ENCODE results near the gene PKD1. TPM values are rescaled to one million over a fixed set of nuclear protein-coding genes. Genes with fewer than 3 reads are reported as not detected.
"Not testable (repeated sequence)": the region's sequence is repeated elsewhere in the genome, so short reads cannot be mapped to it uniquely, and the experiment has no call there.

PKD1 gene
- total RNA-seq, 1 experiment from 2014 or later, result 83.5 TPM

DNA sequence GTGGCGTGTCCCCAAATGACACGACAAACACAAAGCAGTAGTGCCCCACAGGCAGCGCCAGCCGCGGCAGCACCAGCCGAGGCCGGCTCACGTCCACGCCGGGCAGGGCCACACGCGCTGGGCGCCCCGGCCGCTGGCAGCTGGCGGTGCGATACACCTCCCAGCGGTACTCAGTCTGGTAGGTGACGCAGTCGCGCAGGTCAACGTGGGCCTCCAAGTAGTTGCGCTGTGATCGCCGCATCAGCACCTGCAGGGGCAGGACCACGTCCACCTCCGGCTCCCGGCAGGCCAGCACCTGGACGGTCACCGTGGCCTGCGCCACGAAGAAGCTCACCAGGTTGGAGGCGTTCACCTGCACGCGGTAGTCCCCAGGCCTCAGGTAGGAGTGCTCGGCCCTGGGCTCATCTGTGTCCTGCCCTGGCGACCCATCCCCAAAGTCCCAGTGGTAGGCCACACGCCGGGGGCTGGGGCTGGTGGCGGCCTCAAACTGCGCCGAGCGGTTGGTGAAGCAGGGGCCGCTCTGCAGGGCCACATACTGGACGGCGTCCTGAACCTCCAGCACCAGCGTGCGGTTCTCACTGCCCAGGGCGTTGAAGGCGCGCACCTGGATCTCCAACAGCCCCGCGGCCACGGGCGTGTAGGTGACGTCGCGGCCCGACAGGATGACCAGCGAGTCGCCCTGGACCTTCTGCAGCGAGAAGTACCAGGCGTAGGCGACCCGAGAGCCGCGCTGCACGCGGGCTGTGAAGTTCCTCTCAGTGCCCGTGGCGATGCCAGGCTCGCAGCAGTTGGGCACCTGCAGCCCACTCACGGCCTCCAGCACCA is 27.0 kb downstream of the PKD1 start:
- DNase-seq (ENCODE audit: low read depth), result not testable (repeated sequence)

DNA sequence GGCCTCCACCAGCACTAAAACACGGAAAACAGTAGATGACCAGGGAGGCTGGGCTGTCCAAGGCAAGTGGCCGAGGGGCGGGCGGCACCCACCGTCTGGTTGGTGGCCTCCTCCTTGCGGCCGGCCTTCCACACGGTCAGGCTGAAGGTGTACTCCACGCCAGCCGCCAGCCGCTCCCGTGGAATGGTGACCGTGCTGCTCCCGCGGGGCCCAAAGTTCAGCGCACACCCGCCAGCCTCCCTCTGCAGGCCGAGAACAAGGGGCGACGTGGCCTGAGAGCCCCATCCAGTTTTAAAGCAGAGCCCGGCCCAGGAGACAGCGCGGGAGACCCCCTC is 27.9 kb downstream of the PKD1 start:
- not testable (repeated sequence) for DNase-seq (ENCODE audit: low read depth)

DNA sequence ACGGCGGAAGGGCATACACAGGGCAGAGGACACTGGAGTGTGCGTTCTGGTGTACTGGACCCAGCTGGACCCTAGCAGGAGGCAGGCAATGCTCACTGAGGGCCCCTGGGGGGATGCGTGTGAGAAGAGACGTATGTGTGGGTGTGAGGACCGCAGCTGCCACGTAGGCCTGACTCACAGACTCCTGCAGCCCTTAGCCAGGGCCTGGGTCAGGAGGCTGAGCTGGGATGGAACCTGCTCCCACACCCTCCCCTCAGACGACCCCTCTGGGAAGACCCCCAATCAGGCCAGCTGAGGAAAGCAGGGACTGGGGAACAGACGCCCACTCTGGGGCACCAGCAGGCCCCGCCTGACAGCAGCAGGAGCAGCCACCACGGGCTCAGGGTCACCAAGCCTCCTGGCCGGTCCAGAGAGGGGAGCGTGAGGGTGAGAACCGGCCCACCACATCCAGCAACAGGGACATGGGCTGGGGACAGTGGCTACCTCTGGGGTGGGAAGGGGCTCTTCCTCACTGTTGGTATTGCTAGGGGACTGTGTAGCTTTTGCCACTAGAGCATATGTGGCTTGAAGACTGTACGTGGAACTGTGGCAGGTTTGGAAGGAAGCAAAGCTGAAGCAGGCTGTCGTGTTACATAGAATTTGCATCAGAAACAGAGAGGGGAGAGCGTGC is 28.4 kb downstream of the PKD1 start:
- peak; percentile 93 for DNase-seq (ENCODE audit: low read depth)

DNA sequence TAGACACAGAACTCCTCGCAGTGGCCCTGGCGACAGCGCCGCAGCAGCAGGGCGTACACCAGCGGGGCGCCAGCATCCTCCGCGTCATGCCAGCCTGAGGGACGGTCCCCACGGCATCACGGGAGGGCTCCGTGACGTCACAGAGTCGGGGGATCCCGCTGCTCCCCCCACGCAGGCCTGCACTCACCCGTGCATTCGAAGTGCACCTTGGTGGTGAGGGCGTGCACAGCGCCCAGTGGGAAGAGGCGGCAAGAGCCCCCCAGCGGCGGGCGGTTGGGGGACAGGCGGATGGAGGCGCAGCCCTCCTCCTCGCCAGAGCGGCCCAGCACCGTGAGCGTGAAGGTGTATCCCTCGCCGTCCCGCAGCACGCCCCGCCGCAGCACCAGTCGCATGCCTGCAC is 29.5 kb downstream of the PKD1 start:
- DNase-seq (ENCODE audit: low read depth), result not testable (repeated sequence)

DNA sequence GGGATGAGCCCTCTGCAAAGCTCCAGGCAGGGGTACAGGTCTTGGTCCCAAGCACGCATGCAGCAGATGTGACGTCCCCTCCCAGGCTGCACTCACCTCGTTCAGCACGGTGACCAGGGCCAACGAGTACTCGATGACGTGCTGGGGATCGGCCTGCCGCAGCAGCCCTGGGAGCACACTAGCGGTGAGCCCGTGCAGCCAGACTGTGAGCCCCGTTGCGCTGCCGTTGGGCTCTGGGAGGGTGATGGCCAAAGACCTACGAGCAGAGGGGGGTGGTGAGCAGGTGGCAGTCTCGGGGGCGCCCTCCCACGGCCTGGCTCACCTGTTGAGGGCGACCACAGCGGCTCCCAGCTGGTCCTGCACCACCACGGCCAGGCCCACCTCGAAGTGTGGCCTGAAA is 29.9 kb downstream of the PKD1 start:
- DNase-seq (ENCODE audit: low read depth), result not testable (repeated sequence)

DNA sequence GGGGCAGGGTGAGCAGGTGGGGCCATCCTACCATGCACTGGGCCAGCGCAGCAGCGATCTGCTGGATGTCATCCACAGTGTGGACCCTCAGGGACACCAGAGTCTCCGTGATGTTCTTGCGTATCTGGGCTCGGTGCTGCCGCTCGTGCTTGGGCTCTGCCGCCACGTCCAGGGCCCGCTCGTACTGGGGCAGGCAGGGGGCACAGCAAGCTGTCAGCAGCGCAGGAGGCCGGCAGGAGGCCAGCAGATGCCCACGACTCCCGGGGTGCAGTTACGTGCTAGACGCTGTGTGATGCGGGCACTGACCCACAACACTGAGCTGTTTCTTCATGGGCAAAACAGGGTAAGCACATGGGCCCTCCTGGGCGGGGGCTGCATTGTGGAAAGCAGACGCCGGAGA is 30.4 kb downstream of the PKD1 start:
- DNase-seq (ENCODE audit: low read depth), result not testable (repeated sequence)

DNA sequence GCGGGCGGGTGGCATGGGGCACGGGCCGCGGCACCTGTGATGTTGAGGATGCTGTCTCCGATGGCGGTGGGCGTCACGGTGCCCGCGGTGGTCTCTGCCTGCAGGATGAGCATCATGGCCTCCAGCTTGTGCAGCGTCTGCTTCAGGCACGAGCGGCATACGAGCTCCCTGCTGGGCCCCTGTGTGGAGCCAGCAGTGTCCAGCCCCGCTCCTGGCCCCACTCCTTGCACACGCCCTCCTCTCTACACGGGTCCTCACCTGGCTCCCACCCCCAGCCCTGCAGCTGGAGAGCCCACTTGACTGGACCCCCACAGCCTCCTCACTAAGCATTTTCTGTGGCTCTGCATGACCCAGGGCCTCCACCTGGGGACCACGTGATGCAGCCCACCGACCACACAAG is 31.2 kb downstream of the PKD1 start:
- not testable (repeated sequence) for DNase-seq (ENCODE audit: low read depth)

DNA sequence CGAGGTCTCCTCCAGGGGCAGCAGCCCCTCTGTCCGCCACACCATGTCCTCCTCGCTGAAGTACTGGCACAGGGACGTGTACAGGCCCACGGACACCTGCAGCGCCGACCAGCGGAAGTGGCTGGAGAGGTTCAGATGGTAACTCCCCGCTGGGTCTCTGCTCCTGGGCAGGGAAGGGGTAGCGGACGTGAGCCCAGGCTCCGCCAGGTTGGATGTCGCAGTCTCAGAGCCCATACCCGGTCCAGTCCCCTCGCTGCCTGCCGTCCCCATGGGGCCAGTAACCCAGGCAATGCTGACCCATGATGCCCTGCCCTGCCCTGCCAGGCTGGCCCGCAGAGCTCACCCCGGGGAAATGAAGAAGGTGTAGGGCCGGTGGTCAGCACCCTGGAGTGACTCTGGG is 33.2 kb downstream of the PKD1 start:
- no peak for DNase-seq (ENCODE audit: low read depth)

DNA sequence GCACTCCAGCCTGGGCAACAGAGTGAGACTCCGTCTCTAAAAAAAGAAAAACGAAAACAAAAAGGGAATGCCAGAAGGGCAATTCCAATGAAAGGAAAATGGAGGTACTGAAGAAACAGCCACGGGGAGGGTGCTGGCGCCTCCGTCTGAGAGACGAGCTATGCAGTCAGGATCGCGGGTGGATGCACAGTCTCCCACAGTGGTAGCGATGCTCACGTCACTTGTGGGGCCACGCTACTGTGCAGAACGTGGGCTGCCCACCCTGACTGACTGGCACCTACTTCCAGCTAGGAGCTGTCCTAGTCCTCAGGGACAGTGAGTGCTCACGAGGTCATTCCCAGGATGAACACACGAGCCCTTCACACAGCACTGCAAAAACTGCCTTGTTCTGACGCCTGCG is 34.1 kb downstream of the PKD1 start:
- DNase-seq (ENCODE audit: low read depth), result not testable (repeated sequence)

DNA sequence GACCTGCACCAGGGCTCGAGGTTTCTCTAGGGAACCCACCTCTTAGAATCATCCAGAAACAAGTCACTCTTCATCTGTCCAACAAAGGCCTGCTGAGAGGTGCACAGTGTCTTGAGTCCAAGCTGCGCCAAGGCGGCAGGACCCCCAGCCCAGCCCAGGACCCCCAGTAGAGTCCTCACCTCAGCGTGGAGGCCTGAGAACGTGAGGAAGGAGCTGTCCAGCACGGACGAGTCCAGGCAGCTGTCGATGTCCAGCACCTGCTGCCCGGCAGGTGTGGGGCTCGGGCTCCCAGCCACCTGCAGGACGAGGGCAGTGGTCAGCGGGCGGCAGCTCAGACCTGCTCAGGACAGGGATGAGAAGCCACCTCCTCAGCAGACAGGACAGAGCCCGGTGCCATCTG is 38.0 kb downstream of the PKD1 start:
- not testable (repeated sequence) for DNase-seq (ENCODE audit: low read depth)

DNA sequence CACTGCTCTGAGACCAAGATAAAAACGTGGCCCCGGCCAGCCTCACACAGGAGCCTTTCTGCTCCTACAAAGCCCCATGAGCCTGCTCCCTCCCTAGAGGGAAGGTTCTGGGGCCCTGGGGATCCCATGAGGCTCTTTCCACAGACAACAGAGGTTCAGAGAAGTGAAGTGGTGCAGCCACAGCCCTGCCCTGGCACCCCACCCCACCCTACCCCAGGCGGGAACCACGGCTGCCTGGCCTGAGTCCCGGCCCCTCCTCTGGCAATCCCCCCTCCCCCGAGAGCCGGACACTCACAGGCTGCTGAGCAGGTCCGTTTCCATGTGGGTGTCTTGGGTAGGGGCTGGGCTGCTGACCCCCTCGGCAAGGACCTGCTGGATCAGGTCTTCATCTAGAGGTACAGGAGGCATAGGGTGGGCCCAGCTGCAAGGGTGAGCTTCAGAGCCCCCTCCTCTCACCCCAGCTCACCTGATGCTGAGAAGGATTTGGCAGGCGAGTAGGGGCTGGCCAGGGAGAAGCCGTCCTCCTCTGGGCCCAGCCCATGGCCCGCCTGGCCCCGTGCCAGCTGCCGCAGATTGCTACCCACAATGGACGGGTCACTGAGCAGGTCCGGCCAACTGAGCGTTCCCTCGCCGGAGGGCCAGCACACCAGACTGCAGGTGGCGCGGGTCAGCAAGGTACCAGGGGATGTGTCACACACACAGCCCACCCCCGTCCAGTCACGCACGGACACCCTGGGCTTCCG is 38.7 kb downstream of the PKD1 start:
- no peak for DNase-seq (ENCODE audit: low read depth)

DNA sequence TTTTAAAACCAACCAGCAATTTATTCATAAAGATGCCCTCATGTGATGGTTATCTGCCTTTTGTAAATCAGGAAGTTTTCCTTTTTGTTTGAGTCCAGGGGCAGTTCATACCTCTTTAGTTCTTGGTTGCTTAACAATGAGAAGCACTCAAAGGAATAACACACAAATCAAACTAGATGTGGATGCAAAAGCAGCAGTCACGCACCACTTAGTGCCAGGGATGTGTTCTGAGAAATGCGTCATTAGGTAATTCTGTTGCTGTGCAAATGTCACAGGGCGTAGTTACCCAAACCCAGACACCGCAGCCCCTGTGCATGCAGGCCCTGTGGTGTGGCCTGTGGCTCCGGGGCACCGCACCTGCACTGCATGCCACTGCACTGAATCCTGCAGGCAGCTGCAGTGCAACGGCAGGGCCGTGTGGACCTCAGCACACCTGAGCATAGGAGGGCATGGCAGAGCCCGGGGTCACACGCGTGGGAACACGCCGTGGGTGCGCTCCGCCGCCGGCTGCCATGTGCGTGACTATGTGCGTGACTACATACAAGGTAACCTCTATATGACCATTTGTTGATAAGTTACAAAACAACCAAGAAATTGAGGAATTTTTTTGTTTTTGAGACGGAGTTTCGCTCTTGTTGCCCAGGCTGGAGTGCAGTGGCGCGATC is 39.6 kb downstream of the PKD1 start:
- no peak for DNase-seq (ENCODE audit: low read depth)

DNA sequence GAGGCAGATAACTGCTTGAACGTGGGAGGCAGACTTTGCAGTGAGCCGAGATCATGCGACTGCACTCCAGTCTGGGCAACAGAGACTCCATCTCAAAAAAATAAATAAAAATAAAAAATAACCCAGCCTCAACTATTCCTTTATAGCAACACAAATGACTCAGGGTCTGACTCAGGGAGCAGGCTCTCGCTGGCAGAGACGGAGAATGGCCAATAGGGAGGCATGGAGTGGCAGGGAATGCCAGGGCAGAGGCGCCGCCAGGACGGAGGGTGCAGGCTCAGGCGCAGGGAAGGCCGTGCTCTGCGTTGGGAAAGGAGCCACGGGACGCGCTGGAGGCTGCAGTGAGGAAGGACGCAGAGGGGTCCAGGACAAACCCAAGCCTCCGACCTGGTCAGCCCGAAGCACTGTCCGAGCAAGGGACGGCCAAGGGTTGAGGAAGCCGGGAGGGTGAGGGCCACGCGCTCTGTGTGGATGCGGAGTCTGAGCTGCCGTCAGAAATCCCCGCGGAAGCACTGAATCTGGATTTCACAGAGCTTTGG is 40.3 kb downstream of the PKD1 start:
- peak; percentile 69 for DNase-seq (ENCODE audit: low read depth)

DNA sequence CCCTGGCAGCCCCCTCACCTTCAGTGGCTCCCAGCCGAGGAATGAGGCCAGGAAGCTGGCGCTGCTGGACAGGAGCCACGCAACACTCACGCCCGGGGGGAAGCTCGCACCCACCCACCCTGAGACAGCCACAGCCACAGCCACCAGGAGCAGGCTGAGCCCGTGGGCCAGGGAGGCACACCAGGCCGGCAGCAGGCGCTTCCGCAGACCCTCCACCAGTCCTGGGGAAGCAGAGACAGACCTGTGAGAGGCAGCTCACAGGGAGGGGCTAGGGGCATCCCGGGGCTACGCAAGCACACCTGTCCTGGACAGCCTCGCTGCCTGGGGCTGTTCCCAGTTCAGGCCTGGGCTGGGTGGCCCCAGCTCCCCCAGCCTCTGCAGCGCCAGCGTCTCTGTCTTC is 41.9 kb downstream of the PKD1 start:
- no peak for DNase-seq (ENCODE audit: low read depth)

DNA sequence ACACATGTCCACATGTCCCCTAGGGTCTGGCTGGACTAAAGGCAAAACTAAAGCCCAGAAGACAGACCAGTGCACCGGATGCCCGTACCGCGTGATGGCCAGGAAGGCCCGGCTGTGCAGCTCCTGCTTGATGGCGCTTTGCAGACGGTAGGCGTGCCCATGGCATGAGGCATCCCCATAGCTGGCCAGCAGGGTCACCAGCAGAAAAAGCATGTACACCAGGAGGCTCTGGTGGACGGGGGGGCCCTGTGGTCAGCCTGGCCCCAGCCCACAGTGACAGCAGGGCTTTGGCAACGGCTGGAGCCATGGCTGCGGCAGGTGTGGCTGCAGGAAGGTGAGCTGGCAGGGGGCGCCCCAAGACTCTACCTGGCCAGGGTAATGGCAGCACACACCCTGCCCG is 42.8 kb downstream of the PKD1 start:
- no peak for DNase-seq (ENCODE audit: low read depth)

DNA sequence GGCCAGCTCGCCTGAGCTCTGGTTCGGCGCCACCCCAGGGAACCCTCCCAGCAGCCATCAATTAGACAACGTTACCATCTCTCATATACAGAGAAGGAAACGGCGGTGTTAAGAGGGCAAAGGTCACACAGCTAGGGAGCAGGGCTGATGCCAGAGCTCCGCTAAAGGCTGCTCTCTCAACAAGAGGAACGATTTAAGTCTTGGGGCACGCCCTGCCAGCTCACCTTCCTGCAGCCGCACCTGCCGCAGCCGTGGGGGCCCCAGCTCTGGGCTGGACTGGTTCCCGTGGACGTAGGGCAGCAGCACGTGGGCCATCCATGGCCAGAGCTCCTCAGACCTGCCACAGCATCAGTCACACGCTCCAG is 43.5 kb downstream of the PKD1 start:
- no peak for DNase-seq (ENCODE audit: low read depth)

DNA sequence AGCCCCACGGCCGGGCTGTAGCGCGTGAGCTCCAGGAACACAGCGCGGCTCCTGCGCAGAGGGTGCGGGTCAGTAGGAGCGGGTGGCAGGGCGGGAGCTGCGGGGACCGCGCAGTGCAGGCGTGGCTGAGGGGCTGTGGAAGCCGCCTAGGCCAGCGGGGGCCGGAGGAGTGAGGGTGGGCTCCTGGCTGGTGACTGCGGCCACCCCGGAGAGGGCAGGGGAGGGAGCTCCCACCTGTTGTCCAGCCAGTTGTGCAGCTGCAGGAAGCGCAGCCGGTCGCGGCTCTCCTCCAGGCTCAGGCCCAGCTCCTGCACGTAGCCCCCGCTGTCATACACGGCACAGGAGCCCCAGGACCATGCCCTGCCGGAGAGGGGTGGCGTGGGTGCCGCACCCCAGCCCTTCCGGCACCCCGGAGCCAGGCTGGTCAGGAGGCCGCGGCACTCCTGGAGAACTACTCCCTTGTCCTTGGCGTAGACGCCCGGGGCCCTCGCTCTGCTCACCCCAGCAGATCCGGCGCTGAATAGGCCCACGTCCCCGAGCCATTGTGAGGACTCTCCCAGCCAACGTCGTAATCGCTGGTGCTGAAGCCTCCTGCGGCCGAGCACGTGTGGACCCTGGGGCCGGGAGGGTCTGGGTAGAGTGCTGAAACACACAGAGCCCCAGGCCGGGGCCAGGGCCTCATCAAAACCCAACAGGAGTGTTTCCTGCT is 44.0 kb downstream of the PKD1 start:
- DNase-seq (ENCODE audit: low read depth), result no peak

DNA sequence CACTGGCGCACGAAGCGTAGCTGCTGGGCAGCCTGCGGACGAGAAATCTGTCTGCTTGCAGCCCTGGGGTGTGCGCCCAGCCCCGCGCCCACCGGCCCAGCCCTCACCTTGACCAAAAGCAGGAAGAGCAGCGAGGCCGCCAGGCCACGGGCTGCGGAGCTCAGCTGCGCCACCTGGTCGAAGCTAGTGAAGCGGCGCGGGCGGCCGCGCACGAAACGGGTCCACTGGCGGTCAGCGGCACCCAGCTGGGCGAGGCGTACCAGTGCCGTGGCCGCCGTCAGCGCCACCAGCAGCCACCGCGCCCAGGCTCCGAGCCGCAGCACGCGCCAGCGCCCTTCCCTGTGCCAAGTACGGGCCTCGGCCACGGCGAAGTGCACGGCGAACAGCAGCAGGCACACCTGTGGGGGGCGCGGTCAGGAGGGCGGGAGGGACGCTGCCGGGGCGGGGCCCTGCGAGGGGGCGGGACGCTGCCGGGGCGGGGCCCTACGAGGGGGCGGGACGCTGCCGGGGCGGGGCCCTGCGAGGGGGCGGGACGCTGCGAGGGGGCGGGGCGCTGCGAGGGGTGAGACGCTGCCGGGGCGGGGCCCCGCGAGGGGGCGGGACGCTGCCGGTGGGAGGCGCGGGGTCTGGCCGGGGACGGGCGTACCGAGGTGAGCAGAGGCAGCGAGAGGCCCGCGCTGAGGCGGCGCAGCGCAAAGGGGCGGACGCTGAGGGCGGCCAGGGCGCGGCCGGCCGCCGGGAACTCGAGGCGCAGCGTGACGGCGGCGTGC is 44.7 kb downstream of the PKD1 start:
- no peak for DNase-seq (ENCODE audit: low read depth)

DNA sequence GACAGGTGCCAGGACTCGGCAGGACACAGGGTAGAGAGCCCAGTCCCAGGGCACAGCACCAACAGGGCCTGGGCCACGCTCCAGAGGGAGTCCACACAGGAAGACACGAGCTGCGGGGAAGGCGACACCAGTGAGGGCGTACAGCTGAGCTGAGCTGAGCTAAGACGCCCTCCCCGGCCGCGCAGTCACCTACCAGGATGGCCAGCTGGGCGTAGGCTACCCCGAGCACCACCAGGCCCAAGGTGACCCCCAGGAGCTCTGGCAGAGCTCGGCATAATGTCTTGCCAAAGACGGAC is 45.3 kb downstream of the PKD1 start:
- no peak for DNase-seq (ENCODE audit: low read depth)

DNA sequence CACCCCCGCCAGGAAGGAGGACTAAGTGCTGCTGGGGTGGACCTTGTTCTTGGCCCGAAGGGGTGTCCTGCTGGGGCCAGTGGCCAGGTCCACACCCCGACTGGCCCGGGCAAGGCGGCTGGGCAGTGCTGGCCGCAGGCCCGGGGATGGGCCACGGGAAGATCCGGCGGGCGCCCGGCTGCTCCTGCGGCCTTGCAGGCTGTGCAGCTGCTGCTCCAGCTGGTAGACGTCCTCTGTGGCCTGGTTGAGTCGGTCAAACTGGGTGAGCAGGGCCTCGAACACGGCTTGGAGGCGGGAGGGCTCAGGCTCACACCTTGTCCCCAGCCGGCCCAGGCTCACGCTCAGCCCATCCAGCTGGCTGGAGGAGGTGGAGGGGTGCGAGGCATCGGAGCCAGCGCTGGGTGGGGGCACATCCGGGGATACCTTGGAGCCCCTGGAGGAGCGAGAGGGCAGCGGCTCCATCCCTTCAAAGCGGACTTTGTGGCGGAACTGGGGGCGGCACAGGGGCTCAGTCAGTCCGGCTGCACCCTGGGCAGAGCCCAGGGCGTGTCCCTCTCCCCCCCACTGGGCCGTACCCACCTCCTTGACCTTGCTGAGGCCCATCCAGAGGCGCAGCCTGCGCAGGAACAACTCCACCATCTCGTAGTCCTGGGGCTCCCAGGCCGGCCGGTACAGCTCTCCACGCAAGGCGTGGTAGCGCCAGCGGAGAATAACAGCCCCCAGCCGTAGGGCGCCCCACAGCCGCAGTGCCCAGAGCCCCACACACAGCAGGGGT is 45.8 kb downstream of the PKD1 start:
- no peak for DNase-seq (ENCODE audit: low read depth)
